Measurements from ENCODE around the gene TRIML1.
A peak's percentile ranks its signal among the peaks of the same experiment; 100 is the strongest.

Gene TRIML1

GRCh38 chr4:188139141-188139540 is at the start of gene TRIML1:
TRIML1 (plus strand) TSS chr4:188139441; CDS start chr4:188139559, 118 bp downstream.
- H3K4me3 ChIP-seq (ENCODE audit: low read depth, low read length) = no peak within 1 kb of the TSS
- no peak for TF ChIP-seq CTCF (conservative IDR thresholded peaks at IDR 0.05; ENCODE audit: low read depth, low read length)
- DNase-seq (ENCODE audit: low read depth) = no peak

- no peak for TF ChIP-seq CTCF (conservative IDR thresholded peaks at IDR 0.05; ENCODE audit: low read depth, low read length)
- DNase-seq (ENCODE audit: low read depth) = no peak
- H3K4me3 ChIP-seq (ENCODE audit: low read depth, low read length) = no peak overlapping the region
Measured at GRCh38 chr4:188092824-188093223, 46.4 kb upstream of the TRIML1 start.

GRCh38 chr4:188106454-188106853 is 32.8 kb upstream of the TRIML1 start:
- TF ChIP-seq CTCF (conservative IDR thresholded peaks at IDR 0.05; ENCODE audit: low read depth, low read length) = no peak
- no peak for DNase-seq (ENCODE audit: low read depth)
- no peak overlapping the region for H3K4me3 ChIP-seq (ENCODE audit: low read depth, low read length)

GRCh38 chr4:188107931-188108843 is 31.1 kb upstream of the TRIML1 start:
- DNase-seq (ENCODE audit: low read depth) = peak; percentile 12
- no peak for TF ChIP-seq CTCF (conservative IDR thresholded peaks at IDR 0.05; ENCODE audit: low read depth, low read length)
- H3K4me3 ChIP-seq (ENCODE audit: low read depth, low read length) = no peak overlapping the region

GRCh38 chr4:188109157-188109755 is 30.0 kb upstream of the TRIML1 start, which contains the start of gene TRIML2:
TRIML2 (minus strand) TSS chr4:188109603; CDS start chr4:188105368, 4,235 bp downstream.
- TF ChIP-seq CTCF (conservative IDR thresholded peaks at IDR 0.05; ENCODE audit: low read depth, low read length) = no peak
- H3K4me3 ChIP-seq (ENCODE audit: low read depth, low read length) = no peak within 1 kb of the TSS
- DNase-seq (ENCODE audit: low read depth) = no peak

- DNase-seq (ENCODE audit: low read depth) = no peak
- no peak overlapping the region for H3K4me3 ChIP-seq (ENCODE audit: low read depth, low read length)
- no peak for TF ChIP-seq CTCF (conservative IDR thresholded peaks at IDR 0.05; ENCODE audit: low read depth, low read length)
Measured at GRCh38 chr4:188110036-188110435, 29.2 kb upstream of the TRIML1 start.
